Measurements from ENCODE around the gene FOXL2NB. TPM values are rescaled to one million over a fixed set of nuclear protein-coding genes. Genes with fewer than 3 reads are reported as not detected.

The FOXL2NB gene
- total RNA-seq: not detected

- H3K27me3 Mint-ChIP-seq: peaks cover 63% of the 10 kb centered on the region
- H3K4me1 Mint-ChIP-seq: peaks cover 10% of the 10 kb centered on the region
- peak within 1 kb of the TSS; percentile 57 for H3K4me3 Mint-ChIP-seq
- peak; percentile 4 for ATAC-seq (replicated peaks)
- no peaks in the 10 kb centered on the region for H3K9me3 Mint-ChIP-seq
- no peak within 1 kb of the TSS for H3K27ac Mint-ChIP-seq
- peaks cover 7% of the 10 kb centered on the region for H3K36me3 Mint-ChIP-seq (ENCODE audit: low read depth)
Measured at GRCh38 chr3:138946663-138947494, at the start of gene FOXL2NB, which contains the start of gene FOXL2. TSS of gene FOXL2NB (plus strand) at chr3:138947217. CDS start at chr3:138947365, 148 bp downstream. TSS of gene FOXL2 (minus strand) at chr3:138947137. CDS start at chr3:138946722, 415 bp downstream.

- Mint-ChIP-seq H3K4me3 (no peak overlapping the region), H3K4me1 (no peaks in the 10 kb centered on the region), H3K27ac (no peak overlapping the region), H3K9me3 (no peaks in the 10 kb centered on the region), H3K36me3 (ENCODE audit: low read depth) (no peaks in the 10 kb centered on the region), H3K27me3 (no peaks in the 10 kb centered on the region)
- no peak for ATAC-seq (replicated peaks)
Measured at GRCh38 chr3:138898301-138898700, 48.7 kb upstream of the FOXL2NB start.

GRCh38 chr3:138898708-138899107 lies 48.3 kb upstream of the FOXL2NB start:
- Mint-ChIP-seq H3K27me3 (no peaks in the 10 kb centered on the region), H3K36me3 (ENCODE audit: low read depth) (no peaks in the 10 kb centered on the region), H3K4me1 (no peaks in the 10 kb centered on the region), H3K9me3 (no peaks in the 10 kb centered on the region), H3K27ac (no peak overlapping the region), H3K4me3 (no peak overlapping the region)
- ATAC-seq (replicated peaks): no peak

- no peak overlapping the region for H3K4me3 Mint-ChIP-seq
Measured at GRCh38 chr3:138899351-138899991, 47.5 kb upstream of the FOXL2NB start.

GRCh38 chr3:138901567-138901966 lies 45.5 kb upstream of the FOXL2NB start:
- H3K4me1 Mint-ChIP-seq: no peaks in the 10 kb centered on the region
- H3K4me3 Mint-ChIP-seq: no peak overlapping the region
- no peaks in the 10 kb centered on the region for H3K9me3 Mint-ChIP-seq
- ATAC-seq (replicated peaks): no peak
- H3K27me3 Mint-ChIP-seq: no peaks in the 10 kb centered on the region
- no peaks in the 10 kb centered on the region for H3K36me3 Mint-ChIP-seq (ENCODE audit: low read depth)
- H3K27ac Mint-ChIP-seq: no peak overlapping the region

More at GRCh38 chr3:138899351-138899991, 47.5 kb upstream of the FOXL2NB start:
- no peak for ATAC-seq (replicated peaks)
- no peak overlapping the region for H3K27ac Mint-ChIP-seq
- H3K4me1 Mint-ChIP-seq: no peaks in the 10 kb centered on the region
- H3K36me3 Mint-ChIP-seq (ENCODE audit: low read depth): no peaks in the 10 kb centered on the region
- no peaks in the 10 kb centered on the region for H3K9me3 Mint-ChIP-seq
- H3K27me3 Mint-ChIP-seq: no peaks in the 10 kb centered on the region

- H3K9me3 Mint-ChIP-seq: no peaks in the 10 kb centered on the region
- H3K27ac Mint-ChIP-seq: no peak overlapping the region
- H3K27me3 Mint-ChIP-seq: no peaks in the 10 kb centered on the region
- ATAC-seq (replicated peaks): no peak
- no peak overlapping the region for H3K4me3 Mint-ChIP-seq
- H3K4me1 Mint-ChIP-seq: no peaks in the 10 kb centered on the region
- no peaks in the 10 kb centered on the region for H3K36me3 Mint-ChIP-seq (ENCODE audit: low read depth)
Measured at GRCh38 chr3:138902171-138902570, 44.8 kb upstream of the FOXL2NB start.

GRCh38 chr3:138907539-138907938 lies 39.5 kb upstream of the FOXL2NB start:
- Mint-ChIP-seq H3K27me3 (no peaks in the 10 kb centered on the region), H3K9me3 (no peaks in the 10 kb centered on the region), H3K36me3 (ENCODE audit: low read depth) (no peaks in the 10 kb centered on the region), H3K27ac (no peak overlapping the region), H3K4me1 (no peaks in the 10 kb centered on the region), H3K4me3 (no peak overlapping the region)
- no peak for ATAC-seq (replicated peaks)

GRCh38 chr3:138908846-138909245 lies 38.2 kb upstream of the FOXL2NB start:
- ATAC-seq (replicated peaks): no peak
- no peaks in the 10 kb centered on the region for H3K4me1 Mint-ChIP-seq
- H3K27ac Mint-ChIP-seq: no peak overlapping the region
- H3K36me3 Mint-ChIP-seq (ENCODE audit: low read depth): no peaks in the 10 kb centered on the region
- no peaks in the 10 kb centered on the region for H3K9me3 Mint-ChIP-seq
- no peaks in the 10 kb centered on the region for H3K27me3 Mint-ChIP-seq
- H3K4me3 Mint-ChIP-seq: no peak overlapping the region

- H3K4me3 Mint-ChIP-seq: no peak overlapping the region
- H3K27me3 Mint-ChIP-seq: peaks cover under 1% of the 10 kb centered on the region
- no peak for ATAC-seq (replicated peaks)
- no peaks in the 10 kb centered on the region for H3K36me3 Mint-ChIP-seq (ENCODE audit: low read depth)
- H3K4me1 Mint-ChIP-seq: peaks cover 1% of the 10 kb centered on the region
- H3K9me3 Mint-ChIP-seq: no peaks in the 10 kb centered on the region
- H3K27ac Mint-ChIP-seq: no peak overlapping the region
Measured at GRCh38 chr3:138909904-138910303, 37.1 kb upstream of the FOXL2NB start.

GRCh38 chr3:138911621-138912020 lies 35.4 kb upstream of the FOXL2NB start:
- Mint-ChIP-seq H3K4me1 (peaks cover 5% of the 10 kb centered on the region), H3K9me3 (no peaks in the 10 kb centered on the region), H3K4me3 (no peak overlapping the region), H3K27me3 (peaks cover 3% of the 10 kb centered on the region), H3K27ac (no peak overlapping the region), H3K36me3 (ENCODE audit: low read depth) (no peaks in the 10 kb centered on the region)
- no peak for ATAC-seq (replicated peaks)

- peaks cover 5% of the 10 kb centered on the region for H3K4me1 Mint-ChIP-seq
- no peaks in the 10 kb centered on the region for H3K9me3 Mint-ChIP-seq
- H3K36me3 Mint-ChIP-seq (ENCODE audit: low read depth): no peaks in the 10 kb centered on the region
- no peak overlapping the region for H3K27ac Mint-ChIP-seq
- peaks cover 3% of the 10 kb centered on the region for H3K27me3 Mint-ChIP-seq
- H3K4me3 Mint-ChIP-seq: no peak overlapping the region
- ATAC-seq (replicated peaks): no peak
Measured at GRCh38 chr3:138912237-138912636, 34.8 kb upstream of the FOXL2NB start.

- Mint-ChIP-seq H3K27me3 (peaks cover 6% of the 10 kb centered on the region), H3K4me1 (peaks cover 5% of the 10 kb centered on the region), H3K27ac (no peak overlapping the region), H3K36me3 (ENCODE audit: low read depth) (no peaks in the 10 kb centered on the region), H3K4me3 (no peak overlapping the region), H3K9me3 (no peaks in the 10 kb centered on the region)
- no peak for ATAC-seq (replicated peaks)
Measured at GRCh38 chr3:138913766-138914165, 33.3 kb upstream of the FOXL2NB start.

GRCh38 chr3:138914870-138915502 lies 32.0 kb upstream of the FOXL2NB start:
- Mint-ChIP-seq H3K4me3 (peak overlapping the region; percentile 67), H3K27me3 (peaks cover 11% of the 10 kb centered on the region), H3K9me3 (no peaks in the 10 kb centered on the region), H3K27ac (no peak overlapping the region), H3K4me1 (peaks cover 5% of the 10 kb centered on the region), H3K36me3 (ENCODE audit: low read depth) (no peaks in the 10 kb centered on the region)
- ATAC-seq (replicated peaks): peak; percentile 44

- Mint-ChIP-seq H3K4me3 (peak overlapping the region; percentile 67), H3K36me3 (ENCODE audit: low read depth) (no peaks in the 10 kb centered on the region), H3K9me3 (no peaks in the 10 kb centered on the region), H3K4me1 (peaks cover 5% of the 10 kb centered on the region), H3K27me3 (peaks cover 12% of the 10 kb centered on the region), H3K27ac (no peak overlapping the region)
- peak; percentile 87 for ATAC-seq (replicated peaks)
Measured at GRCh38 chr3:138915503-138916498, 31.2 kb upstream of the FOXL2NB start.

Data from activated T-helper 17 cell treated with anti-CD3 and anti-CD28 coated beads, Interleukin-2, amount 50 U/mL, for 72 hours (primary cell).